CD14-positive monocyte (primary cell): Measurements from ENCODE around the gene CAMK2A. TPM values are rescaled to one million over a fixed set of nuclear protein-coding genes. Genes with fewer than 3 reads are reported as not detected.

Experiments
- DNase-seq, 3 donors: peaks; one replicate each; pipeline ENCODE4 v3.0.0-alpha.2; 2011 to 2022
- H2AFZ ChIP-seq: 2 replicates; pipeline ENCODE4 v1.6.0; 2012; ENCODE audit warnings: mild to moderate bottlenecking, low read depth, low read length, inconsistent platforms; ENCODE audit not compliant: insufficient read depth, poor library complexity, severe bottlenecking
- H3K27ac ChIP-seq, 2 donors: 1 replicate in 1 of 2; 2 replicates in 1 of 2; pipeline ENCODE4 v1.5.1; 2012 to 2013; ENCODE audit warnings: low read length in 2 of 2, control low read depth in 1 of 2, inconsistent platforms in 1 of 2, low read depth in 1 of 2, mild to moderate bottlenecking in 1 of 2
- H3K27me3 ChIP-seq, 2 donors: one replicate each; pipeline versions ENCODE4 v1.6.0 to v1.6.1; 2011 to 2013; ENCODE audit warnings: low read length in 2 of 2; ENCODE audit not compliant: control insufficient read depth in 2 of 2, insufficient read depth in 2 of 2
- H3K36me3 ChIP-seq, 2 donors: replicated peaks in 1 of 2; 1 replicate in 1 of 2; 2 replicates in 1 of 2; pipeline versions ENCODE4 v1.5.1 to v1.6.1; 2012 to 2013; ENCODE audit warnings: low read length in 2 of 2, control low read depth in 1 of 2, inconsistent platforms in 1 of 2, mild to moderate bottlenecking in 1 of 2; ENCODE audit not compliant: insufficient read depth in 2 of 2, control insufficient read depth in 1 of 2
- H3K4me1 ChIP-seq, 2 donors: 1 replicate in 1 of 2; 2 replicates in 1 of 2; pipeline versions ENCODE4 v1.5.1 to v1.6.1; 2012 to 2013; ENCODE audit warnings: low read length in 2 of 2, control low read depth in 1 of 2, inconsistent platforms in 1 of 2, mild to moderate bottlenecking in 1 of 2, moderate library complexity in 1 of 2; ENCODE audit not compliant: insufficient read depth in 2 of 2, control insufficient read depth in 1 of 2
- H3K4me2 ChIP-seq: replicated peaks from 2 replicates; pipeline ENCODE3; 2012; ENCODE audit warnings: low read length, moderate library complexity, mild to moderate bottlenecking; ENCODE audit not compliant: poor library complexity, severe bottlenecking; ENCODE audit errors: extremely low read depth
- H3K4me3 ChIP-seq, 3 experiments: fragments of 200-600 bp in 1 of 3; sonication (generic) in 1 of 3; replicated peaks in 1 of 3; 1 replicate in 2 of 3; 2 replicates in 1 of 3; pipeline ENCODE4 v1.5.1; 2011 to 2013; ENCODE audit warnings: low read length in 3 of 3, mild to moderate bottlenecking in 3 of 3, control low read depth in 2 of 3, low read depth in 2 of 3, inconsistent platforms in 1 of 3, moderate library complexity in 1 of 3
- H3K79me2 ChIP-seq: 2 replicates; pipeline ENCODE4 v1.6.0; 2012; ENCODE audit warnings: mild to moderate bottlenecking, control low read depth, inconsistent platforms, low read length, moderate library complexity; ENCODE audit not compliant: insufficient read depth
- H3K9ac ChIP-seq: 2 replicates; pipeline ENCODE4 v1.6.0; 2017; ENCODE audit warnings: low read length, mild to moderate bottlenecking; ENCODE audit not compliant: insufficient read depth, poor library complexity, severe bottlenecking
- H3K9me3 ChIP-seq, 2 donors: replicated peaks in 1 of 2; 1 replicate in 1 of 2; 2 replicates in 1 of 2; pipeline versions ENCODE4 v1.5.1 to v1.6.1; 2012 to 2013; ENCODE audit warnings: low read length in 2 of 2, control low read depth in 1 of 2; ENCODE audit not compliant: control insufficient read depth in 1 of 2, insufficient read depth in 1 of 2
- H4K20me1 ChIP-seq: 2 replicates; pipeline ENCODE4 v1.6.0; 2012; ENCODE audit warnings: mild to moderate bottlenecking, low read length, control low read depth, moderate library complexity; ENCODE audit not compliant: insufficient read depth
- H3K27ac Mint-ChIP-seq, 7 donors: one replicate each; pipeline ENCODE4 v1.8.0; 2020; ENCODE audit warnings: mild to moderate bottlenecking in 7 of 7, mixed read lengths in 7 of 7, moderate library complexity in 6 of 7, inconsistent platforms in 2 of 7
- H3K27me3 Mint-ChIP-seq, 3 donors: one replicate each; pipeline ENCODE4 v1.8.0; 2021 to 2022; ENCODE audit warnings: low read depth in 3 of 3, mild to moderate bottlenecking in 3 of 3, mixed read lengths in 3 of 3, moderate library complexity in 3 of 3, inconsistent platforms in 1 of 3
- H3K36me3 Mint-ChIP-seq, 2 donors: one replicate each; pipeline ENCODE4 v1.8.0; 2020; ENCODE audit warnings: mixed read lengths in 2 of 2, inconsistent platforms in 1 of 2, mild to moderate bottlenecking in 1 of 2
- H3K4me1 Mint-ChIP-seq: one replicate; pipeline ENCODE4 v1.8.0; 2020; ENCODE audit warnings: mild to moderate bottlenecking, mixed read lengths
- H3K4me3 Mint-ChIP-seq, 2 donors: one replicate each; pipeline ENCODE4 v1.8.0; 2020; ENCODE audit warnings: mild to moderate bottlenecking in 2 of 2, mixed read lengths in 2 of 2, moderate library complexity in 1 of 2
- H3K9me3 Mint-ChIP-seq, 7 donors: one replicate each; pipeline ENCODE4 v1.8.0; 2020 to 2022; ENCODE audit warnings: mixed read lengths in 7 of 7, mild to moderate bottlenecking in 6 of 7, moderate library complexity in 6 of 7, inconsistent platforms in 2 of 7
- CTCF ChIP-seq: fragments of 200-600 bp; IDR thresholded peaks from one replicate; pipeline ENCODE4 v1.8.0; 2022; ENCODE audit warnings: antibody characterized with exemption, mild to moderate bottlenecking
- WGBS: methylation state at CpG from one replicate; pipeline ENCODE4 v1.1.5; 2013; ENCODE audit warnings: missing lambda C conversion rate; ENCODE audit not compliant: insufficient coverage; 5-methylcytosine and 5-hydroxymethylcytosine counted together
- intact Hi-C, 2 donors: fragments of 100-400 bp; cut with micrococcal nuclease; formaldehyde crosslinking; loops; one replicate each; pipeline versions ENCODE4 v1.15.0 to v1.15.1; 2023
- polyA plus RNA-seq, 3 donors: library from polyadenylated mRNA; depleted of rRNA in 1 of 3; unstranded in 2 of 3; stranded (reverse) in 1 of 3; fragments of 300-500 nt in 2 of 3; fragments of >200 nt in 1 of 3; fragmentation: Illumina TruSeq in 2 of 3; gene quantifications; 1 replicate in 2 of 3; 2 replicates in 1 of 3; pipeline ENCODE4 v1.2.3, GENCODE V29; 2012 to 2021

CAMK2A gene
- polyA plus RNA-seq, 3 donors = not detected

GRCh38 chr5:150318613-150319483 is 29.3 kb upstream of the CAMK2A start:
- no peak overlapping the region for H3K27ac ChIP-seq
- no peaks in the 10 kb centered on the region for H3K9me3 ChIP-seq
- H3K4me2 ChIP-seq = no peak overlapping the region
- no peaks in the 10 kb centered on the region for H3K9me3 Mint-ChIP-seq
- intact Hi-C loops = no loop called here
- peaks cover 0 to 2% (median 0%) of the 10 kb centered on the region in 3 donors for H3K27me3 Mint-ChIP-seq
- H4K20me1 ChIP-seq = no peaks in the 10 kb centered on the region
- no peak for DNase-seq
- no peaks in the 10 kb centered on the region for H3K36me3 ChIP-seq
- no peak overlapping the region for H2AFZ ChIP-seq
- H3K4me1 ChIP-seq = no peaks in the 10 kb centered on the region
- H3K27ac Mint-ChIP-seq = peak overlapping the region in 1 of 7 donors; percentile 5
- H3K9ac ChIP-seq = no peak overlapping the region
- no peak overlapping the region for H3K4me3 Mint-ChIP-seq
- no peaks in the 10 kb centered on the region for H3K4me1 Mint-ChIP-seq
- 96% methylated on average over 7 of the region's 9 CpGs for WGBS
- H3K36me3 Mint-ChIP-seq = no peaks in the 10 kb centered on the region
- no peak for TF ChIP-seq CTCF
- no peaks in the 10 kb centered on the region for H3K79me2 ChIP-seq
- no peak overlapping the region for H3K4me3 ChIP-seq
- H3K27me3 ChIP-seq = no peaks in the 10 kb centered on the region

GRCh38 chr5:150317048-150318003 is 27.8 kb upstream of the CAMK2A start:
- Mint-ChIP-seq H3K9me3 (no peaks in the 10 kb centered on the region), H3K36me3 (no peaks in the 10 kb centered on the region), H3K4me1 (peaks cover 2% of the 10 kb centered on the region), H3K27me3 (peaks cover 0 to 2% (median 2%) of the 10 kb centered on the region in 3 donors), H3K4me3 (no peak overlapping the region), H3K27ac (no peak overlapping the region)
- no peak for TF ChIP-seq CTCF
- Histone ChIP-seq H3K4me3 (no peak overlapping the region), H3K9me3 (no peaks in the 10 kb centered on the region), H3K36me3 (no peaks in the 10 kb centered on the region), H2AFZ (no peak overlapping the region), H3K4me2 (no peak overlapping the region), H3K79me2 (no peaks in the 10 kb centered on the region), H3K9ac (no peak overlapping the region), H4K20me1 (no peaks in the 10 kb centered on the region), H3K27ac (no peak overlapping the region), H3K27me3 (no peaks in the 10 kb centered on the region), H3K4me1 (no peaks in the 10 kb centered on the region)
- intact Hi-C loops = no loop called here
- no peak for DNase-seq
- WGBS = 92% methylated on average over 8 of the region's 11 CpGs
